CD4-positive, alpha-beta T cell (primary cell): Measurements from ENCODE around the gene RBMS2. TPM values are rescaled to one million over a fixed set of nuclear protein-coding genes. Genes with fewer than 3 reads are reported as not detected.
A peak's percentile ranks its signal among the peaks of the same experiment; 100 is the strongest.

ENCODE experiments used
- ATAC-seq: fragments of 200-7000 bp; cut with Tn5 transposase; one replicate; pipeline ENCODE4 v1.10.0; 2022; ENCODE audit warnings: mild to moderate bottlenecking; ENCODE audit not compliant: poor library complexity
- CTCF ChIA-PET: fragments of 350-600 bp; sonication (Branson Sonifier 250); formaldehyde crosslinking; loops from one replicate; lab custom pipeline; 2021; ENCODE audit warnings: antibody characterized with exemption, inconsistent platforms; lab: Charles Lee
- POLR2A ChIA-PET: fragments of 350-600 bp; sonication (Branson Sonifier 250); formaldehyde crosslinking; loops from one replicate; lab custom pipeline; 2021; ENCODE audit warnings: antibody characterized with exemption, inconsistent platforms; lab: Charles Lee
- DNase-seq, 14 experiments: peaks; one replicate each; pipeline ENCODE4 v3.0.0-alpha.2; 2013 to 2020; ENCODE audit warnings: mixed read lengths in 2 of 14
- H3K27ac ChIP-seq, 2 donors: one replicate each; pipeline versions ENCODE4 v1.5.1 to v1.7.0; 2013; ENCODE audit warnings: low read length in 2 of 2, low read depth in 1 of 2, mild to moderate bottlenecking in 1 of 2
- H3K27me3 ChIP-seq, 2 experiments: 1 replicate in 1 of 2; 2 replicates in 1 of 2; pipeline versions ENCODE4 v1.6.1 to v1.7.0; 2013; ENCODE audit warnings: low read length in 2 of 2, control low read depth in 1 of 2, mild to moderate bottlenecking in 1 of 2, moderate library complexity in 1 of 2; ENCODE audit not compliant: insufficient read depth in 2 of 2, control insufficient read depth in 1 of 2
- H3K36me3 ChIP-seq: one replicate; pipeline ENCODE4 v1.6.1; 2013; ENCODE audit warnings: low read length, control low read depth; ENCODE audit not compliant: insufficient read depth
- H3K4me1 ChIP-seq: one replicate; pipeline ENCODE4 v1.6.1; 2013; ENCODE audit warnings: low read length, control low read depth; ENCODE audit not compliant: insufficient read depth
- H3K4me3 ChIP-seq: one replicate; pipeline ENCODE4 v1.5.1; 2013; ENCODE audit warnings: mild to moderate bottlenecking, low read length, moderate library complexity
- H3K9me3 ChIP-seq, 2 experiments: 1 replicate in 1 of 2; 2 replicates in 1 of 2; pipeline versions ENCODE4 v1.6.1 to v1.7.0; 2013; ENCODE audit warnings: low read length in 2 of 2, mild to moderate bottlenecking in 2 of 2, control low read depth in 1 of 2, moderate library complexity in 1 of 2; ENCODE audit not compliant: control insufficient read depth in 1 of 2, insufficient read depth in 1 of 2
- H3K27ac Mint-ChIP-seq: one replicate; pipeline ENCODE4 v1.8.0; 2020; ENCODE audit warnings: mixed read lengths
- H3K27me3 Mint-ChIP-seq: one replicate; pipeline ENCODE4 v1.8.0; 2021; ENCODE audit warnings: mixed read lengths
- H3K36me3 Mint-ChIP-seq: one replicate; pipeline ENCODE4 v1.8.0; 2021; ENCODE audit warnings: low read depth, mixed read lengths
- H3K4me1 Mint-ChIP-seq: one replicate; pipeline ENCODE4 v1.8.0; 2021; ENCODE audit warnings: low read depth, mixed read lengths
- H3K4me3 Mint-ChIP-seq: one replicate; pipeline ENCODE4 v1.8.0; 2020; ENCODE audit warnings: mild to moderate bottlenecking, mixed read lengths
- H3K9me3 Mint-ChIP-seq: one replicate; pipeline ENCODE4 v1.8.0; 2020; ENCODE audit warnings: mixed read lengths
- CTCF ChIP-seq: fragments of 200-600 bp; IDR thresholded peaks from one replicate; pipeline ENCODE4 v1.8.0; 2022; ENCODE audit warnings: antibody characterized with exemption, mild to moderate bottlenecking
- intact Hi-C, 2 experiments: fragments of 100-400 bp; cut with DNase I in 1 of 2; cut with micrococcal nuclease in 1 of 2; formaldehyde crosslinking; loops; one replicate each; pipeline versions ENCODE4 v1.15.1 to v1.9.0; 2023 to 2025; cut with DNase I, micrococcal nuclease
- total RNA-seq, 174 experiments: library from RNA in 2 of 174; stranded (reverse) in 2 of 174; gene quantifications; one replicate each; pipeline ENCODE4 v1.2.3 and lab custom pipeline; 2021 to 2026

The RBMS2 gene
- total RNA-seq, 2 experiments from 2014 or later = 5.1 to 10.8 TPM

GRCh38 chr12:56616244-56616643 is 94.6 kb downstream of the RBMS2 start:
- peaks cover 11% of the 10 kb centered on the region for H3K4me1 ChIP-seq
- intact Hi-C loops = no loop called here
- no peaks in the 10 kb centered on the region for H3K27me3 ChIP-seq
- no peak overlapping the region for H3K4me3 Mint-ChIP-seq
- ChIA-PET POLR2A (interaction anchor here (1.4 to 1.9 kb wide), 2 partner anchors 13 to 20 kb away, joined by 8 to 9 read pairs; partner anchors contain the start of gene BAZ2A), CTCF (no interaction called here)
- no peak overlapping the region for H3K27ac Mint-ChIP-seq
- no peaks in the 10 kb centered on the region for H3K9me3 ChIP-seq
- no peak overlapping the region for H3K27ac ChIP-seq
- ATAC-seq = no peak
- H3K36me3 Mint-ChIP-seq = peaks cover 95% of the 10 kb centered on the region
- no peaks in the 10 kb centered on the region for H3K9me3 Mint-ChIP-seq
- TF ChIP-seq CTCF = no peak
- peaks cover 21% of the 10 kb centered on the region for H3K4me1 Mint-ChIP-seq
- H3K4me3 ChIP-seq = no peak overlapping the region
- H3K27me3 Mint-ChIP-seq = no peaks in the 10 kb centered on the region
- DNase-seq = no peak
- H3K36me3 ChIP-seq = peaks cover 84% of the 10 kb centered on the region

- no peak for ATAC-seq
- no peak overlapping the region for H3K27ac Mint-ChIP-seq
- H3K4me1 ChIP-seq = peaks cover 15% of the 10 kb centered on the region
- no peak overlapping the region for H3K27ac ChIP-seq
- H3K4me3 ChIP-seq = no peak overlapping the region
- H3K9me3 Mint-ChIP-seq = no peaks in the 10 kb centered on the region
- peaks cover 83% of the 10 kb centered on the region for H3K36me3 ChIP-seq
- POLR2A ChIA-PET = interaction anchor here (1.4 to 1.9 kb wide), 2 partner anchors 12 to 19 kb away, joined by 8 to 9 read pairs; partner anchors contain the start of gene BAZ2A
- H3K4me1 Mint-ChIP-seq = peaks cover 23% of the 10 kb centered on the region
- no peaks in the 10 kb centered on the region for H3K27me3 ChIP-seq
- no peak for TF ChIP-seq CTCF
- no peaks in the 10 kb centered on the region for H3K27me3 Mint-ChIP-seq
- no peaks in the 10 kb centered on the region for H3K9me3 ChIP-seq
- no peak overlapping the region for H3K4me3 Mint-ChIP-seq
- peaks cover 90% of the 10 kb centered on the region for H3K36me3 Mint-ChIP-seq
- CTCF ChIA-PET = no interaction called here
- intact Hi-C loops = no loop called here
- no peak for DNase-seq
Observed at GRCh38 chr12:56616925-56617324, 95.3 kb downstream of the RBMS2 start.

GRCh38 chr12:56622535-56622934 is 100.9 kb downstream of the RBMS2 start:
- Mint-ChIP-seq H3K27ac (peak overlapping the region; percentile 18), H3K4me1 (peaks cover 59% of the 10 kb centered on the region), H3K9me3 (no peaks in the 10 kb centered on the region), H3K27me3 (no peaks in the 10 kb centered on the region), H3K36me3 (peaks cover 68% of the 10 kb centered on the region), H3K4me3 (no peak overlapping the region)
- no peak overlapping the region for H3K4me3 ChIP-seq
- intact Hi-C loops = no loop called here
- POLR2A ChIA-PET = interaction anchor here (8.8 kb wide), 1 partner anchor 13 kb away, joined by 69 read pairs; no protein-coding TSS in a partner anchor
- ATAC-seq (no peak), DNase-seq (no peak)
- no peaks in the 10 kb centered on the region for H3K9me3 ChIP-seq
- peaks cover 52% of the 10 kb centered on the region for H3K36me3 ChIP-seq
- CTCF ChIA-PET = interaction anchor here (3.6 kb wide), 1 partner anchor 13 kb away, joined by 30 read pairs; no protein-coding TSS in a partner anchor
- TF ChIP-seq CTCF = no peak
- no peak overlapping the region for H3K27ac ChIP-seq
- H3K27me3 ChIP-seq = no peaks in the 10 kb centered on the region
- H3K4me1 ChIP-seq = peaks cover 37% of the 10 kb centered on the region
